PC-9 (cell line): Measurements from ENCODE around the gene TBC1D13. TPM values are rescaled to one million over a fixed set of nuclear protein-coding genes. Genes with fewer than 3 reads are reported as not detected.

Experiments
- BruUV-seq: library from RNA; stranded (reverse); fragments of 400-500 nt; replicated peaks from 2 replicates; lab custom pipeline; 2021; lab: Mats Ljungman, UMichigan
- CTCF ChIA-PET: fragments of 300-600 bp; sonication (Branson Sonifier 250); formaldehyde crosslinking; loops from one replicate; lab custom pipeline; 2022; ENCODE audit warnings: antibody characterized with exemption; lab: Charles Lee
- POLR2A ChIA-PET: fragments of 300-600 bp; sonication (Branson Sonifier 250); formaldehyde crosslinking; loops from one replicate; lab custom pipeline; 2022; ENCODE audit warnings: antibody characterized with exemption; ENCODE audit not compliant: unreplicated experiment; lab: Charles Lee
- DNase-seq, 2 experiments: peaks; one replicate each; pipeline versions ENCODE4 v3.0.0 to v3.0.0-alpha.2; 2015 to 2022; ENCODE audit warnings: mixed read lengths in 1 of 2
- H2AFZ ChIP-seq: fragments of 200-600 bp; sonication (generic); 2 replicates; pipeline ENCODE4 v1.8.1; 2017; ENCODE audit warnings: antibody characterized with exemption
- H3F3A ChIP-seq: fragments of 200-600 bp; sonication (generic); 2 replicates; pipeline ENCODE4 v1.8.1; 2017; ENCODE audit warnings: antibody characterized with exemption, mild to moderate bottlenecking, low read depth; ENCODE audit not compliant: insufficient read depth
- H3K27ac ChIP-seq: fragments of 200-600 bp; sonication (generic); 2 replicates; pipeline ENCODE4 v1.6.1; 2016; ENCODE audit warnings: mixed run types
- H3K27me3 ChIP-seq: fragments of 200-600 bp; sonication (generic); 2 replicates; pipeline ENCODE4 v1.6.1; 2016; ENCODE audit warnings: low read depth, mixed run types; ENCODE audit not compliant: insufficient read depth
- H3K36me3 ChIP-seq: fragments of 200-600 bp; sonication (generic); 2 replicates; pipeline ENCODE4 v1.6.1; 2016; ENCODE audit warnings: low read depth, mixed run types
- H3K4me1 ChIP-seq: fragments of 200-600 bp; sonication (generic); replicated peaks from 2 replicates; pipeline ENCODE4 v1.6.1; 2016; ENCODE audit warnings: mixed run types; ENCODE audit not compliant: insufficient read depth
- H3K4me2 ChIP-seq: fragments of 200-600 bp; sonication (generic); 2 replicates; pipeline ENCODE4 v1.6.1; 2017; ENCODE audit warnings: mixed run types
- H3K4me3 ChIP-seq: fragments of 200-600 bp; sonication (generic); 2 replicates; pipeline ENCODE4 v1.6.1; 2016; ENCODE audit warnings: mixed run types
- H3K79me2 ChIP-seq: fragments of 200-600 bp; sonication (generic); 2 replicates; pipeline ENCODE4 v1.6.1; 2017; ENCODE audit warnings: low read depth, mixed run types
- H3K9me2 ChIP-seq: fragments of 200-600 bp; sonication (generic); 2 replicates; pipeline ENCODE4 v1.8.1; 2017; ENCODE audit warnings: mild to moderate bottlenecking; ENCODE audit not compliant: insufficient read depth
- H3K9me3 ChIP-seq: fragments of 200-600 bp; sonication (generic); 2 replicates; pipeline ENCODE4 v1.8.1; 2016; ENCODE audit warnings: low read depth; ENCODE audit not compliant: insufficient read depth
- H4K20me1 ChIP-seq: fragments of 200-600 bp; sonication (generic); 2 replicates; pipeline ENCODE4 v1.8.1; 2017; ENCODE audit not compliant: insufficient read depth
- CTCF ChIP-seq: fragments of 200-600 bp; sonication (generic); conservative IDR thresholded peaks from 2 replicates; pipeline ENCODE4 v1.6.1; 2017; ENCODE audit warnings: mixed run types, antibody characterized with exemption, mild to moderate bottlenecking, moderate library complexity
- EZH2 ChIP-seq: fragments of 200-600 bp; sonication (generic); IDR thresholded peaks from 2 replicates; pipeline ENCODE4 v1.8.0; 2017; ENCODE audit warnings: antibody characterized with exemption, low read depth
- intact Hi-C: fragments of 100-400 bp; cut with micrococcal nuclease; formaldehyde crosslinking; loops from one replicate; pipeline ENCODE4 v1.10.0; 2022; ENCODE audit not compliant: unreplicated experiment
- total RNA-seq: library from RNA; stranded (reverse); gene quantifications from 2 replicates; pipeline ENCODE4 v1.2.3, GENCODE V29; 2021

TBC1D13 gene
- total RNA-seq, 1 experiment from 2014 or later, result 41.9 TPM

- ChIA-PET POLR2A (interaction anchor here (0.5 to 0.6 kb wide), 2 partner anchors 28 to 1705 kb away, joined by 4 read pairs; no protein-coding TSS in a partner anchor), CTCF (interaction anchor here (0.6 kb wide), 1 partner anchor 35 kb away, joined by 4 read pairs; no protein-coding TSS in a partner anchor)
- BruUV-seq, result no TSS peak
- intact Hi-C loops, result loop anchor here (10.0 kb wide), 1 partner anchor 95 kb away; the partner anchor contains the start of gene ZDHHC12
- no peak overlapping the region for H3K27ac ChIP-seq
- peak overlapping the region; percentile 98 for H3K4me2 ChIP-seq
- H3K79me2 ChIP-seq, result no peaks in the 10 kb centered on the region
- no peaks in the 10 kb centered on the region for H3K9me2 ChIP-seq
- peaks cover 5% of the 10 kb centered on the region; the same call in 1 of the 2 replicates for H4K20me1 ChIP-seq
- peaks cover 1% of the 10 kb centered on the region; the same call in 1 of the 2 replicates for H3F3A ChIP-seq
- no peaks in the 10 kb centered on the region for H3K9me3 ChIP-seq
- no peak overlapping the region for H3K4me3 ChIP-seq
- H2AFZ ChIP-seq, result no peak overlapping the region
- no peaks in the 10 kb centered on the region for H3K27me3 ChIP-seq
- TF ChIP-seq CTCF (no peak), EZH2 (no peak)
- no peak for DNase-seq
- H3K36me3 ChIP-seq, result no peaks in the 10 kb centered on the region; the same call in 1 of the 2 replicates
- H3K4me1 ChIP-seq, result peaks cover 7% of the 10 kb centered on the region; the same call in 1 of the 2 replicates
Observed at GRCh38 chr9:128819716-128820664, 32.9 kb downstream of the TBC1D13 start.

- H2AFZ ChIP-seq, result no peak overlapping the region
- no peaks in the 10 kb centered on the region for H3K79me2 ChIP-seq
- H3K27ac ChIP-seq, result no peak overlapping the region
- no peaks in the 10 kb centered on the region for H3K27me3 ChIP-seq
- no peaks in the 10 kb centered on the region for H3K9me3 ChIP-seq
- no peak for DNase-seq
- no TSS peak for BruUV-seq
- H3K4me3 ChIP-seq, result no peak overlapping the region
- ChIA-PET POLR2A (interaction anchor here (0.5 to 0.6 kb wide), 3 partner anchors 41 to 1704 kb away, joined by 3 to 9 read pairs (median 4); no protein-coding TSS in a partner anchor), CTCF (no interaction called here)
- H4K20me1 ChIP-seq, result peaks cover 5% of the 10 kb centered on the region; the same call in 1 of the 2 replicates
- TF ChIP-seq CTCF (no peak), EZH2 (no peak)
- no peak overlapping the region for H3K4me2 ChIP-seq
- peaks cover 7% of the 10 kb centered on the region; the same call in 1 of the 2 replicates for H3K4me1 ChIP-seq
- peaks cover 10% of the 10 kb centered on the region; the same call in 1 of the 2 replicates for H3F3A ChIP-seq
- intact Hi-C loops, result no loop called here
- H3K9me2 ChIP-seq, result no peaks in the 10 kb centered on the region
- H3K36me3 ChIP-seq, result no peaks in the 10 kb centered on the region; the same call in 1 of the 2 replicates
Observed at GRCh38 chr9:128820665-128821583, 33.9 kb downstream of the TBC1D13 start.
